NCI-H1105 treated with DMSO at 0.1 percent for 48 hours (cell line): ENCODE results near the gene OGFR.

ENCODE experiments used
- DNase-seq: peaks from one replicate; lab custom pipeline; 2025; lab: John Stamatoyannopoulos, UW

Gene OGFR, protein sequence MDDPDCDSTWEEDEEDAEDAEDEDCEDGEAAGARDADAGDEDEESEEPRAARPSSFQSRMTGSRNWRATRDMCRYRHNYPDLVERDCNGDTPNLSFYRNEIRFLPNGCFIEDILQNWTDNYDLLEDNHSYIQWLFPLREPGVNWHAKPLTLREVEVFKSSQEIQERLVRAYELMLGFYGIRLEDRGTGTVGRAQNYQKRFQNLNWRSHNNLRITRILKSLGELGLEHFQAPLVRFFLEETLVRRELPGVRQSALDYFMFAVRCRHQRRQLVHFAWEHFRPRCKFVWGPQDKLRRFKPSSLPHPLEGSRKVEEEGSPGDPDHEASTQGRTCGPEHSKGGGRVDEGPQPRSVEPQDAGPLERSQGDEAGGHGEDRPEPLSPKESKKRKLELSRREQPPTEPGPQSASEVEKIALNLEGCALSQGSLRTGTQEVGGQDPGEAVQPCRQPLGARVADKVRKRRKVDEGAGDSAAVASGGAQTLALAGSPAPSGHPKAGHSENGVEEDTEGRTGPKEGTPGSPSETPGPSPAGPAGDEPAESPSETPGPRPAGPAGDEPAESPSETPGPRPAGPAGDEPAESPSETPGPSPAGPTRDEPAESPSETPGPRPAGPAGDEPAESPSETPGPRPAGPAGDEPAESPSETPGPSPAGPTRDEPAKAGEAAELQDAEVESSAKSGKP

DNA sequence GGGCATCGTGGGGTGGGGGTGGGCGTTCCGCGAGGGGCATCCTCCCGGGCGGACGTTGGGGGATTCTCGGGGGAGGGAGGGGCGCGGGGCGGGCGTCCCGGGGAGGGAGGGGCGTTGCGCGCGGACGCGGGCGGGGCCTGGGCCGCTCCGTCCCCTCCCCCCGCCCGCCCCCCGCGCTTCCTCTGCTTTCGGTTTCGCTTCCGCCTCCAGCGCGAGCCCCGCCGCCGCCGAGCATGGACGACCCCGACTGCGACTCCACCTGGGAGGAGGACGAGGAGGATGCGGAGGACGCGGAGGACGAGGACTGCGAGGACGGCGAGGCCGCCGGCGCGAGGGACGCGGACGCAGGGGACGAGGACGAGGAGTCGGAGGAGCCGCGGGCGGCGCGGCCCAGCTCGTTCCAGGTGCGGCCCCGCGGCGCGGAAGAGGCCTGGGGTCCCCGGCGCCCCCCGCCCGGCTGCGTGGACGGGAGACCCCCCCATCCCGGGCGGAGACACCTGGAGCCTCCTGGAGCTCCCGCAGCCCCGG is at the start of gene OGFR:
OGFR (plus strand) TSS at position 209 of the 528 bp plus-strand sequence; CDS start at position 234, 25 bp downstream.
- DNase-seq, result peak; percentile 35

DNA sequence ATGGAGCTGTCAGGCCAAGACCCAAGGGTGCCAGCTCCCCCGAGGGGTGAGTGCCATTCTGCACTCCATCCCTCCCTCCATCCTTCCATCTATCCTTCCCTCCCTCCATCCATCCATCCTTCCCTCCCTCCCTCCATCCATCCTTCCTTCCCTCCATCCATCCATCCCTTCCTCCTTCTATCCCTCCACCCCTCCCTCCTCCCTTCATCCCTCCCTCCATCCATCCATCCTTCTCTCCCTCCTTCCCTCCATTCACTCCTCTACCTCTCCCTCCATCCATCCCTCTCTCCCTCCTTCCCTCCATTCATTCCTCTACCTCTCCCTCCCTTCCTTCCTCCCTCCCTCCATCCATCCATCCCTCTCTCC is 49.7 kb upstream of the OGFR start:
- DNase-seq, result no peak

GRCh38 chr20:62755817-62756724 is 48.6 kb upstream of the OGFR start:
- DNase-seq, result no peak

- no peak for DNase-seq
These were observed 46.3 kb upstream of the OGFR start for GRCh38 chr20:62758226-62758912.

DNA sequence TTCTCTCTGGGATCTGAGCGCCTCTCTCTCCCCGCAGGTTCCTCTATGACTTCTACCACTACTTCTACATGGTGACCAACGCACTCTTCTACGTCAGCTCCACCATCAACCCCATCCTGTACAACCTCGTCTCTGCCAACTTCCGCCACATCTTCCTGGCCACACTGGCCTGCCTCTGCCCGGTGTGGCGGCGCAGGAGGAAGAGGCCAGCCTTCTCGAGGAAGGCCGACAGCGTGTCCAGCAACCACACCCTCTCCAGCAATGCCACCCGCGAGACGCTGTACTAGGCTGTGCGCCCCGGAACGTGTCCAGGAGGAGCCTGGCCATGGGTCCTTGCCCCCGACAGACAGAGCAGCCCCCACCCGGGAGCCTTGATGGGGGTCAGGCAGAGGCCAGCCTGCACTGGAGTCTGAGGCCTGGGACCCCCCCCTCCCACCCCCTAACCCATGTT is 44.6 kb upstream of the OGFR start:
- DNase-seq, result no peak

GRCh38 chr20:62760471-62760855 is 44.2 kb upstream of the OGFR start:
- DNase-seq, result no peak

- DNase-seq, result no peak
These were observed 43.5 kb upstream of the OGFR start for GRCh38 chr20:62760856-62761758.

- DNase-seq, result no peak
These were observed 42.9 kb upstream of the OGFR start for GRCh38 chr20:62761759-62762131.

DNA sequence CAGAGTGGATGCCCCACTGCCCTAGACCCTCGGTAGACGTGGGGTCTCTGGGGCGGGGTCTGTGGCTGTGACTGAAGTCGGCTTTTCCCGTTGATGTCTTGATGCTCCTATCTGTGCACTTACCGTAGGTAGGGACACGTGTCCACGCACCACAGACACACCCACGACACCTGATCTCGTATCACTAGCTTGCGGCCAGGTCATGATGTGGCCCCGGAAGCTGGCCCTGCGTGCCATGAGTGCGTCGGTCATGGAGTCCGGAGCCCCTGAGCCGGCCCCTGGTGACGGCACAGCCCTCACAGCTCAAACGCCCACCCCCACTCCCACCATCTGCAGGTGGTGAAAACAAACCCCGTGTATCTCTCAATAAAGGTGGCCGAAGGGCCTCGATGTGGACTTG is 42.3 kb upstream of the OGFR start:
- DNase-seq, result no peak

- DNase-seq, result no peak
These were observed 41.8 kb upstream of the OGFR start for GRCh38 chr20:62762801-62763368.

DNA sequence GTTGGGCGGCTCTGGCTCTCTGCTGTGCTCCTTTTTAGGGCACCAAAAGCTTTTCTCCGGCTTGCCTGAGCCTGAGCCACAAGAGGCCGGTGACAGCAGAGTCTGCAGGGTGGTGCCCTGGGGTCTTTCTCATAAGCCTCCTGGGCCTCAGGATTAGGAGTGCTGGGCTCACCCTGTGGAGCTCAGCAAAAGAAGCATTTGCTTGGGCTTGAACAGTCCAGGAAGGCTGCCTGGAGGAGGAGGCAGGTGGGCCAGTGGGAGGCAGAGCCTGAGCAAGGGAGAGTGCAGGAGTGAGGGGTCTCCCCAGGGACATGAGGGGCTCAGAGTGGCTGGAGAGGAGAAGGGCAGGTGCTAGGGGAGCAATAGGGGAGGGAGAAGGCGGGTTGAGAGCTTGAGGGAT is 41.2 kb upstream of the OGFR start:
- no peak for DNase-seq

GRCh38 chr20:62764156-62764935 is 40.3 kb upstream of the OGFR start:
- DNase-seq, result no peak

DNA sequence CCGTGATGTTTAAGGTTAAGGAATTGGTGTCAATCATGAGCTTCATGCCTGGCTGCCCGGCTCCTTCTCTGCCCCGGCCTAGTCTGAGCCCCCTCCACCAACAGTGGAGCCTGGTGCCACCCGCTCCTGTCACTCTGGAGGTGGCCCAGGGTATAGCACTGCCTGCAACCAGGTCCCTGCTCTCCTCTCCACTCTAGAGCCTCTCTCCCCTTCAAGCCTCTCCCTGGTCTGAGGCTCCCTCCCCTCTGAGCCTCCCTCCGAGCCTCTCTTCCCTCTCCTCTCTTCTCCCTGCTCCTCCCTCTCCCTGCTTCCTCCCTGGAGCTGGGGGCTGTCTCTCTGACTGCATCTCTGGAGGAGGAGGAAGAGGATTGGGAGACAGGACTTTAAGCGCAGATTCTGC is 39.6 kb upstream of the OGFR start:
- DNase-seq, result no peak

GRCh38 chr20:62765432-62766070 is 39.1 kb upstream of the OGFR start:
- DNase-seq, result no peak

DNA sequence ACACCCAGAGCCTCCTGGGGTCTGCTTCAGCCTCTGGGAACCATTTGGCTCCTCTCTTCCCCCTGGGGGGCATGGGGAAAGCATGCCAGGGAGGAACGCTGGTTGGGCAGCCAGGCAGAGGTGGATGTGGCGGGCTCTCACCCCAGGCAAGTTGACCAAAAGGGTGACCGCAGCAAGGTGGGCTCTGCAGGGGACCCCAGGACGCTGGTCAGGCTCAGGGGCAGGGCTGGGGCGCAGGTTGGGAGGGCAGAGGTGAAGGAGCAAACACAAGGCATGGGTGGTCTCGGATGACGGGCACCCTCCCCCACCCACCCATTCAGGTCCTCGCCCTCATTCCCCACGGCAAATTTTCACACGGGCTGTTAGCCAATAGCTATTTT is 38.6 kb upstream of the OGFR start:
- no peak for DNase-seq

DNA sequence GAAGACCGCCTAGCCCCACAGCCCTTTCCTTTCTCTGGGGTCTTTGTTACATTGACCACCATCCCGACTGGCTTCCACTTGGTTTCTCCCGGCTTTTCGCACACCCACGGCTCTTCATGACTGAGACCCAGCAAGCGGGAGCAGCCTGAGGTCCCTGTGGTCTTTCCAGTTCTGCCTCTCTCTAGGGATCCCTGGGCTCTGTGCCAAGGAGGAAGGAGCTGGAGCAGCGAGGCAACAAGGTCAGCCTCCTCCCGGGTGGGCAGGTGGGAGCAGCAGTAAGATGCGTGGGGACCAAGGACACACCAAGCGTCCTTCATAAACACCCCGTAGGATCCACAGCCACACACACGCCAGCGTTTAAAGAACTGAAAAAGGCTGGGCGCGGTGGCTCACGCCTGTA is 37.9 kb upstream of the OGFR start:
- peak; percentile 12 for DNase-seq

DNA sequence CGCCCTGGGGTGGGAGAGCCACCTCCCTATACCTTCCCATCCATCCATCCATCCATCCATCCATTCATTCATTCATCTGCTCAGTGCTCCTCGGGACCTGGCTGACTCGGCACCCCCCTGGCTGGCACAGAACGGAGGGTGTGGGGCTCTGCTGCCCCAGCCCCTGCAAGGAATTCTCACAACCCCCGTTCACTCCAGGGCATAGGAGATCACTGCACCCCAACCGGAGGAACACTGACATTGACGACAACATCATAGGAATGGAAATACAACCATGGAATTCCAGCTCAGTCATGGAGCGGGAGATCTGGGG is 36.4 kb upstream of the OGFR start:
- no peak for DNase-seq

DNA sequence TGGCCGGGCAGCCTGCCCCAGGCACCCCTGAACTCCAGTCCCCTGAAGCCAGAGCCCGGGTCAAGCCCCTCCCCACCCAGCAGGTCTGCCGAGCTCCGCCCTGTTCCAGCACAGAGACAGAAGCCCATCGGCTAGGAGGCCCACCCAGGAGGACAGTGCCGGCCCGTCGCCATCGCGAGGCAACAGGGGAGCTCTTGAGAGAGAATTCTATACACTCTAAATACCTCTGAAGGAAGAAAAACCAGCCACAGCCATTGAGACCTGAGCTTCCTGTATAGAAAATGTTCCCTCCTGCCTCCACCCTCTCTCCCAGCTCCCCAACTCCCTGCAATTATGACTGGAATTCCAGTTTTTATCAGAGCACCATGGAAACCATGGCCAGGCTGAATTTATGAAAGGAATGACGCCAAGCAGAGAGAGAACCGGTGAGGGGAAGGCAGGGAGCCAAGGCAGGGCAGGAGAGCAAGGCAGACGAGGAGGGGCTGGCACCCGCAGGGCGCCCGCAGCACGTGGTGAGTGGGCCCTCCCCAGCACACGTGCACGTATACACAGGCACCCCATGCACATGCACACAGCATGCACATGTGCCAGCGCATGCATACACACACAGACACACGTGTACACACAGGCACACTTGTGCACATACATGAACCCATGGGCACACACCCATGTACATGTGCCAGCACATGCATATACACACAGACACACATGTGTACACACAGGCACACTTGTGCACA is 35.9 kb upstream of the OGFR start:
- DNase-seq, result peak; percentile 59
